Cardiac muscle cell (in vitro differentiated cells and primary cell): ENCODE measurements around the gene SORBS2. TPM values are rescaled to one million over a fixed set of nuclear protein-coding genes. Genes with fewer than 3 reads are reported as not detected.

ENCODE experiments used
- DNase-seq, 2 donors: peaks; one replicate each; pipeline versions ENCODE4 v3.0.0 to v3.0.0-alpha.2; 2010 to 2017; ENCODE audit warnings: low read depth in 1 of 2, low spot score in 1 of 2
- H3K27ac ChIP-seq: fragments of 200-600 bp; sonication (generic); 2 replicates; pipeline ENCODE4 v1.5.1; 2016
- H3K27me3 ChIP-seq: fragments of 200-600 bp; sonication (generic); 2 replicates; pipeline ENCODE4 v1.6.0; 2016; ENCODE audit warnings: control low read depth
- H3K36me3 ChIP-seq: fragments of 200-600 bp; sonication (generic); 2 replicates; pipeline ENCODE4 v1.5.1; 2016; ENCODE audit warnings: control low read depth
- H3K4me1 ChIP-seq: fragments of 200-600 bp; sonication (generic); 2 replicates; pipeline ENCODE4 v1.8.1; 2017; ENCODE audit warnings: low read depth, mild to moderate bottlenecking, mixed run types
- H3K4me3 ChIP-seq: fragments of 200-600 bp; sonication (generic); 2 replicates; pipeline ENCODE4 v1.5.1; 2016; ENCODE audit warnings: mild to moderate bottlenecking
- H3K9me3 ChIP-seq: fragments of 200-600 bp; sonication (generic); 2 replicates; pipeline ENCODE4 v1.5.1; 2017; ENCODE audit warnings: low read depth, mild to moderate bottlenecking, control low read depth
- CTCF ChIP-seq: IDR thresholded peaks from 2 replicates; pipeline ENCODE4 v1.5.1; 2012; ENCODE audit warnings: low read depth, mild to moderate bottlenecking, low read length
- polyA plus RNA-seq: library from polyadenylated mRNA; unstranded; fragments of >200 nt; fragmentation: Nextera tagmentation; extraction: Ambion mirVana; gene quantifications from 2 replicates; pipeline ENCODE4 v1.2.1, GENCODE V29; 2016
- total RNA-seq: library from RNA; depleted of rRNA; stranded (reverse); fragments of >200 nt; gene quantifications from 2 replicates; pipeline ENCODE4 v1.2.3, GENCODE V29; 2016

SORBS2 gene
- total and polyA plus RNA-seq, 2 experiments from 2014 or later: 453 to 470 TPM

- DNase-seq: no peak
- no peak for TF ChIP-seq CTCF
- no peaks in the 10 kb centered on the region for H3K9me3 ChIP-seq
- no peaks in the 10 kb centered on the region for H3K27me3 ChIP-seq
- peaks cover 10% of the 10 kb centered on the region for H3K36me3 ChIP-seq
- H3K27ac ChIP-seq: peak overlapping the region; percentile 83
- peaks cover 39% of the 10 kb centered on the region for H3K4me1 ChIP-seq
- H3K4me3 ChIP-seq: no peak overlapping the region
Measured at GRCh38 chr4:185734214-185734613, 77.8 kb downstream of the SORBS2 start.

GRCh38 chr4:185730849-185731608, 81.0 kb downstream of the SORBS2 start:
- peak overlapping the region; percentile 31 for H3K27ac ChIP-seq
- DNase-seq: peak in 1 of 2 donors; percentile 62
- TF ChIP-seq CTCF: no peak
- H3K9me3 ChIP-seq: no peaks in the 10 kb centered on the region
- H3K27me3 ChIP-seq: no peaks in the 10 kb centered on the region
- no peak overlapping the region for H3K4me3 ChIP-seq
- peaks cover 15% of the 10 kb centered on the region for H3K4me1 ChIP-seq
- H3K36me3 ChIP-seq: peaks cover 10% of the 10 kb centered on the region

- Histone ChIP-seq H3K27me3 (no peaks in the 10 kb centered on the region), H3K4me3 (no peak overlapping the region), H3K4me1 (peaks cover 9% of the 10 kb centered on the region), H3K36me3 (peaks cover 10% of the 10 kb centered on the region), H3K27ac (peak overlapping the region; percentile 31), H3K9me3 (no peaks in the 10 kb centered on the region)
- DNase-seq: peak; percentile 48 to 71
- TF ChIP-seq CTCF: no peak
Measured at GRCh38 chr4:185730387-185730786, 81.6 kb downstream of the SORBS2 start.

GRCh38 chr4:185729391-185729804, 82.6 kb downstream of the SORBS2 start:
- Histone ChIP-seq H3K4me3 (no peak overlapping the region), H3K27ac (peak overlapping the region; percentile 16), H3K9me3 (no peaks in the 10 kb centered on the region), H3K4me1 (peaks cover 5% of the 10 kb centered on the region), H3K27me3 (no peaks in the 10 kb centered on the region), H3K36me3 (peaks cover 10% of the 10 kb centered on the region)
- DNase-seq: peak in 1 of 2 donors; percentile 68
- no peak for TF ChIP-seq CTCF

- no peak overlapping the region for H3K4me3 ChIP-seq
- peaks cover 7% of the 10 kb centered on the region for H3K36me3 ChIP-seq
- H3K4me1 ChIP-seq: peaks cover 9% of the 10 kb centered on the region
- no peak for DNase-seq
- no peaks in the 10 kb centered on the region for H3K27me3 ChIP-seq
- no peak for TF ChIP-seq CTCF
- no peaks in the 10 kb centered on the region for H3K9me3 ChIP-seq
- peak overlapping the region; percentile 16 for H3K27ac ChIP-seq
Measured at GRCh38 chr4:185728893-185729292, 83.1 kb downstream of the SORBS2 start.
